Measurements from ENCODE around the gene HDAC4.

The HDAC4 gene

GRCh38 chr2:239296020-239296932 is 104.5 kb downstream of the HDAC4 start:
- no peak for DNase-seq (ENCODE audit: low spot score)

- peak; percentile 37 for DNase-seq (ENCODE audit: low spot score)
Observed at GRCh38 chr2:239295377-239296019, 105.3 kb downstream of the HDAC4 start.

GRCh38 chr2:239294571-239295054 is 106.2 kb downstream of the HDAC4 start:
- no peak for DNase-seq (ENCODE audit: low spot score)

GRCh38 chr2:239293775-239294430 is 106.9 kb downstream of the HDAC4 start:
- peak; percentile 56 for DNase-seq (ENCODE audit: low spot score)

GRCh38 chr2:239292959-239293774 is 107.7 kb downstream of the HDAC4 start:
- DNase-seq (ENCODE audit: low spot score) = no peak

- no peak for DNase-seq (ENCODE audit: low spot score)
Observed at GRCh38 chr2:239292531-239292930, 108.3 kb downstream of the HDAC4 start.

- DNase-seq (ENCODE audit: low spot score) = no peak
Observed at GRCh38 chr2:239291475-239292350, 109.1 kb downstream of the HDAC4 start.

- no peak for DNase-seq (ENCODE audit: low spot score)
Observed at GRCh38 chr2:239290618-239291474, 110.0 kb downstream of the HDAC4 start.

- no peak for DNase-seq (ENCODE audit: low spot score)
Observed at GRCh38 chr2:239289545-239289944, 111.3 kb downstream of the HDAC4 start.

GRCh38 chr2:239288951-239289511 is 111.8 kb downstream of the HDAC4 start:
- DNase-seq (ENCODE audit: low spot score) = peak; percentile 48

- DNase-seq (ENCODE audit: low spot score) = no peak
Observed at GRCh38 chr2:239288237-239288636, 112.6 kb downstream of the HDAC4 start.

GRCh38 chr2:239287461-239287860 is 113.4 kb downstream of the HDAC4 start:
- DNase-seq (ENCODE audit: low spot score) = no peak

- DNase-seq (ENCODE audit: low spot score) = no peak
Observed at GRCh38 chr2:239286901-239287300, 113.9 kb downstream of the HDAC4 start.

- DNase-seq (ENCODE audit: low spot score) = no peak
Observed at GRCh38 chr2:239285932-239286230, 114.9 kb downstream of the HDAC4 start.

- DNase-seq (ENCODE audit: low spot score) = peak; percentile 42
Observed at GRCh38 chr2:239285071-239285931, 115.5 kb downstream of the HDAC4 start.

- no peak for DNase-seq (ENCODE audit: low spot score)
Observed at GRCh38 chr2:239283961-239284795, 116.6 kb downstream of the HDAC4 start.

- DNase-seq (ENCODE audit: low spot score) = no peak
Observed at GRCh38 chr2:239283288-239283945, 117.4 kb downstream of the HDAC4 start.
